ENCODE results near the gene SLC35F3. TPM values are rescaled to one million over a fixed set of nuclear protein-coding genes. Genes with fewer than 3 reads are reported as not detected.

Gene SLC35F3
- total RNA-seq, 1 donor: not detected

GRCh38 chr1:234078143-234078542 lies 173.7 kb downstream of the SLC35F3 start:
- H3K27me3 ChIP-seq (ENCODE audit: insufficient read depth, low read length): no peaks in the 10 kb centered on the region
- DNase-seq (ENCODE audit: insufficient read length, low spot score, missing footprints): no peak
- TF ChIP-seq CTCF (IDR thresholded peaks at IDR 0.05; ENCODE audit: extremely low read depth, low read depth, low read length): no peak
- H3K79me2 ChIP-seq (ENCODE audit: insufficient read depth, low read length): no peaks in the 10 kb centered on the region
- H3K9me3 ChIP-seq (ENCODE audit: low read depth, low read length): no peaks in the 10 kb centered on the region
- H2AFZ ChIP-seq (ENCODE audit: low read length): no peak overlapping the region
- H4K20me1 ChIP-seq (ENCODE audit: insufficient read depth, low read length): no peaks in the 10 kb centered on the region
- H3K4me2 ChIP-seq (ENCODE audit: insufficient read depth, low read length): no peak overlapping the region
- H3K4me1 ChIP-seq (ENCODE audit: insufficient read depth, low read length): no peaks in the 10 kb centered on the region
- no peak overlapping the region for H3K27ac ChIP-seq (ENCODE audit: low read depth, low read length)
- no peak overlapping the region for H3K4me3 ChIP-seq (ENCODE audit: insufficient read depth, low read length)
- no peaks in the 10 kb centered on the region for H3K36me3 ChIP-seq (ENCODE audit: insufficient read depth, low read length)

GRCh38 chr1:234079896-234080295 lies 175.4 kb downstream of the SLC35F3 start:
- TF ChIP-seq CTCF (IDR thresholded peaks at IDR 0.05; ENCODE audit: extremely low read depth, low read depth, low read length): no peak
- Histone ChIP-seq H3K4me2 (ENCODE audit: insufficient read depth, low read length) (no peak overlapping the region), H3K4me3 (ENCODE audit: insufficient read depth, low read length) (no peak overlapping the region), H3K9me3 (ENCODE audit: low read depth, low read length) (no peaks in the 10 kb centered on the region), H3K79me2 (ENCODE audit: insufficient read depth, low read length) (no peaks in the 10 kb centered on the region), H3K4me1 (ENCODE audit: insufficient read depth, low read length) (no peaks in the 10 kb centered on the region), H3K27ac (ENCODE audit: low read depth, low read length) (no peak overlapping the region), H4K20me1 (ENCODE audit: insufficient read depth, low read length) (no peaks in the 10 kb centered on the region), H3K36me3 (ENCODE audit: insufficient read depth, low read length) (no peaks in the 10 kb centered on the region), H3K27me3 (ENCODE audit: insufficient read depth, low read length) (no peaks in the 10 kb centered on the region), H2AFZ (ENCODE audit: low read length) (no peak overlapping the region)
- DNase-seq (ENCODE audit: insufficient read length, low spot score, missing footprints): no peak

- Histone ChIP-seq H4K20me1 (ENCODE audit: insufficient read depth, low read length) (no peaks in the 10 kb centered on the region), H3K9me3 (ENCODE audit: low read depth, low read length) (no peaks in the 10 kb centered on the region), H3K36me3 (ENCODE audit: insufficient read depth, low read length) (no peaks in the 10 kb centered on the region), H3K4me3 (ENCODE audit: insufficient read depth, low read length) (no peak overlapping the region), H3K4me2 (ENCODE audit: insufficient read depth, low read length) (no peak overlapping the region), H3K79me2 (ENCODE audit: insufficient read depth, low read length) (no peaks in the 10 kb centered on the region), H3K27me3 (ENCODE audit: insufficient read depth, low read length) (no peaks in the 10 kb centered on the region), H3K4me1 (ENCODE audit: insufficient read depth, low read length) (no peaks in the 10 kb centered on the region), H2AFZ (ENCODE audit: low read length) (no peak overlapping the region), H3K27ac (ENCODE audit: low read depth, low read length) (no peak overlapping the region)
- DNase-seq (ENCODE audit: insufficient read length, low spot score, missing footprints): no peak
- no peak for TF ChIP-seq CTCF (IDR thresholded peaks at IDR 0.05; ENCODE audit: extremely low read depth, low read depth, low read length)
These were observed 179.0 kb downstream of the SLC35F3 start for GRCh38 chr1:234083460-234083859.

- Histone ChIP-seq H3K4me3 (ENCODE audit: insufficient read depth, low read length) (no peak overlapping the region), H3K9me3 (ENCODE audit: low read depth, low read length) (no peaks in the 10 kb centered on the region), H3K79me2 (ENCODE audit: insufficient read depth, low read length) (no peaks in the 10 kb centered on the region), H2AFZ (ENCODE audit: low read length) (no peak overlapping the region), H4K20me1 (ENCODE audit: insufficient read depth, low read length) (no peaks in the 10 kb centered on the region), H3K27me3 (ENCODE audit: insufficient read depth, low read length) (no peaks in the 10 kb centered on the region), H3K4me2 (ENCODE audit: insufficient read depth, low read length) (no peak overlapping the region), H3K4me1 (ENCODE audit: insufficient read depth, low read length) (no peaks in the 10 kb centered on the region), H3K36me3 (ENCODE audit: insufficient read depth, low read length) (no peaks in the 10 kb centered on the region), H3K27ac (ENCODE audit: low read depth, low read length) (no peak overlapping the region)
- no peak for DNase-seq (ENCODE audit: insufficient read length, low spot score, missing footprints)
- TF ChIP-seq CTCF (IDR thresholded peaks at IDR 0.05; ENCODE audit: extremely low read depth, low read depth, low read length): peak; percentile 11
These were observed 184.9 kb downstream of the SLC35F3 start for GRCh38 chr1:234089396-234089795.
